ENCODE results near the gene IFI35. TPM values are rescaled to one million over a fixed set of nuclear protein-coding genes. Genes with fewer than 3 reads are reported as not detected.
"Not testable (repeated sequence)": the region's sequence is repeated elsewhere in the genome, so short reads cannot be mapped to it uniquely, and the experiment has no call there.

The IFI35 gene
- total RNA-seq, 2 experiments from 2014 or later: 107 to 110 TPM

- DNase-seq (no peak), ATAC-seq (no peak)
- Mint-ChIP-seq H3K4me3 (peak overlapping the region; percentile 96), H3K9me3 (ENCODE audit: insufficient read depth) (no peaks in the 10 kb centered on the region), H3K27ac (peak overlapping the region; percentile 99), H3K27me3 (ENCODE audit: low read depth) (no peaks in the 10 kb centered on the region), H3K36me3 (ENCODE audit: low read depth) (peaks cover 61% of the 10 kb centered on the region), H3K4me1 (ENCODE audit: low read depth) (peaks cover 32% of the 10 kb centered on the region)
- POLR2A ChIA-PET: interaction anchor here (0.6 to 3.5 kb wide), 21 partner anchors 10 to 485 kb away, joined by 4 to 65 read pairs (median 12); partner anchors contain the start of genes AARSD1, BECN1, BRCA1 and DHX8
- CTCF ChIA-PET: interaction anchor here (0.9 to 3.3 kb wide), 7 partner anchors 8 to 485 kb away, joined by 3 to 37 read pairs (median 10); partner anchors contain the start of genes AOC2, BECN1, DHX8 and IFI35
These were observed 7.5 kb upstream of the IFI35 start for GRCh38 chr17:42999003-42999525.

- CTCF ChIA-PET; DNase-seq; H3K4me3 Mint-ChIP-seq; POLR2A ChIA-PET; H3K9me3 Mint-ChIP-seq (ENCODE audit: insufficient read depth); H3K27me3 Mint-ChIP-seq (ENCODE audit: low read depth); ATAC-seq: not testable (repeated sequence)
- peaks cover 57% of the 10 kb centered on the region for H3K36me3 Mint-ChIP-seq (ENCODE audit: low read depth)
- peaks cover 32% of the 10 kb centered on the region for H3K4me1 Mint-ChIP-seq (ENCODE audit: low read depth)
- peak overlapping the region; percentile 25 for H3K27ac Mint-ChIP-seq
These were observed 5.7 kb upstream of the IFI35 start for GRCh38 chr17:43000894-43001293.

- H3K27me3 Mint-ChIP-seq (ENCODE audit: low read depth): no peaks in the 10 kb centered on the region
- H3K4me1 Mint-ChIP-seq (ENCODE audit: low read depth): peaks cover 28% of the 10 kb centered on the region
- ATAC-seq: no peak
- ChIA-PET CTCF (no interaction called here), POLR2A (no interaction called here)
- H3K36me3 Mint-ChIP-seq (ENCODE audit: low read depth): peaks cover 64% of the 10 kb centered on the region
- H3K9me3 Mint-ChIP-seq (ENCODE audit: insufficient read depth): no peaks in the 10 kb centered on the region
- no peak for DNase-seq
- H3K4me3 Mint-ChIP-seq: no peak overlapping the region
- H3K27ac Mint-ChIP-seq: peak overlapping the region; percentile 61
These were observed 2.9 kb upstream of the IFI35 start for GRCh38 chr17:43003542-43004172.

GRCh38 chr17:43010667-43011308 is 4.2 kb downstream of the IFI35 start:
- Mint-ChIP-seq H3K4me3 (no peak overlapping the region), H3K9me3 (ENCODE audit: insufficient read depth) (no peaks in the 10 kb centered on the region), H3K27me3 (ENCODE audit: low read depth) (no peaks in the 10 kb centered on the region), H3K4me1 (ENCODE audit: low read depth) (peaks cover 27% of the 10 kb centered on the region), H3K36me3 (ENCODE audit: low read depth) (peaks cover 52% of the 10 kb centered on the region), H3K27ac (peak overlapping the region; percentile 47)
- ATAC-seq (no peak), DNase-seq (no peak)
- POLR2A ChIA-PET: interaction anchor here (0.9 to 5.7 kb wide), 2 partner anchors 13 to 14 kb away, joined by 4 to 65 read pairs; partner anchors contain the start of gene RPL27
- CTCF ChIA-PET: interaction anchor here (1.4 kb wide), 1 partner anchor 15 kb away, joined by 3 read pairs; no protein-coding TSS in a partner anchor

GRCh38 chr17:43011728-43012472 is 5.3 kb downstream of the IFI35 start:
- CTCF ChIA-PET: no interaction called here
- ATAC-seq (no peak), DNase-seq (no peak)
- Mint-ChIP-seq H3K9me3 (ENCODE audit: insufficient read depth) (no peaks in the 10 kb centered on the region), H3K27ac (peak overlapping the region; percentile 22), H3K4me1 (ENCODE audit: low read depth) (peaks cover 23% of the 10 kb centered on the region), H3K36me3 (ENCODE audit: low read depth) (peaks cover 46% of the 10 kb centered on the region), H3K4me3 (no peak overlapping the region), H3K27me3 (ENCODE audit: low read depth) (no peaks in the 10 kb centered on the region)
- POLR2A ChIA-PET: interaction anchor here (0.6 to 2.2 kb wide), 5 partner anchors 12 to 900 kb away, joined by 3 to 14 read pairs (median 3); partner anchors contain the start of genes RPL27 and TMEM106A

- Mint-ChIP-seq H3K9me3 (ENCODE audit: insufficient read depth) (no peaks in the 10 kb centered on the region), H3K4me3 (no peak overlapping the region), H3K4me1 (ENCODE audit: low read depth) (peaks cover 27% of the 10 kb centered on the region), H3K36me3 (ENCODE audit: low read depth) (peaks cover 43% of the 10 kb centered on the region), H3K27me3 (ENCODE audit: low read depth) (no peaks in the 10 kb centered on the region), H3K27ac (no peak overlapping the region)
- ChIA-PET POLR2A (interaction anchor here (1.6 to 2.2 kb wide), 2 partner anchors 11 to 15 kb away, joined by 3 to 14 read pairs; partner anchors contain the start of gene RPL27), CTCF (no interaction called here)
- ATAC-seq: no peak
- no peak for DNase-seq
These were observed 6.7 kb downstream of the IFI35 start for GRCh38 chr17:43013296-43013695.

- Mint-ChIP-seq H3K27me3 (ENCODE audit: low read depth) (no peaks in the 10 kb centered on the region), H3K36me3 (ENCODE audit: low read depth) (peaks cover 41% of the 10 kb centered on the region), H3K4me1 (ENCODE audit: low read depth) (peaks cover 28% of the 10 kb centered on the region), H3K27ac (no peak overlapping the region), H3K9me3 (ENCODE audit: insufficient read depth) (no peaks in the 10 kb centered on the region), H3K4me3 (no peak overlapping the region)
- DNase-seq (no peak), ATAC-seq (no peak)
- ChIA-PET CTCF (no interaction called here), POLR2A (interaction anchor here (1.6 to 2.2 kb wide), 3 partner anchors 8 to 16 kb away, joined by 4 to 14 read pairs (median 11); partner anchors contain the start of gene RPL27)
These were observed 7.5 kb downstream of the IFI35 start for GRCh38 chr17:43014020-43014648.

- no peak for DNase-seq
- H3K36me3 Mint-ChIP-seq (ENCODE audit: low read depth): peaks cover 41% of the 10 kb centered on the region
- H3K4me3 Mint-ChIP-seq: no peak overlapping the region
- ChIA-PET CTCF (no interaction called here), POLR2A (interaction anchor here (1.6 to 1.8 kb wide), 2 partner anchors 9 to 17 kb away, joined by 4 to 11 read pairs; partner anchors contain the start of gene RPL27)
- H3K27me3 Mint-ChIP-seq (ENCODE audit: low read depth): no peaks in the 10 kb centered on the region
- peak overlapping the region; percentile 40 for H3K27ac Mint-ChIP-seq
- H3K9me3 Mint-ChIP-seq (ENCODE audit: insufficient read depth): no peaks in the 10 kb centered on the region
- peaks cover 34% of the 10 kb centered on the region for H3K4me1 Mint-ChIP-seq (ENCODE audit: low read depth)
- no peak for ATAC-seq
These were observed 8.3 kb downstream of the IFI35 start for GRCh38 chr17:43014649-43015542.

- CTCF ChIA-PET: no interaction called here
- POLR2A ChIA-PET: interaction anchor here (1.6 to 1.8 kb wide), 2 partner anchors 9 to 17 kb away, joined by 4 to 11 read pairs; partner anchors contain the start of gene RPL27
- no peak for ATAC-seq
These were observed 9.0 kb downstream of the IFI35 start for GRCh38 chr17:43015579-43015978.

GRCh38 chr17:43016216-43016615 is 9.6 kb downstream of the IFI35 start:
- peaks cover 31% of the 10 kb centered on the region for H3K36me3 Mint-ChIP-seq (ENCODE audit: low read depth)
- H3K4me1 Mint-ChIP-seq (ENCODE audit: low read depth): peaks cover 33% of the 10 kb centered on the region
- ChIA-PET CTCF (no interaction called here), POLR2A (no interaction called here)
- H3K9me3 Mint-ChIP-seq (ENCODE audit: insufficient read depth): no peaks in the 10 kb centered on the region
- peak overlapping the region; percentile 40 for H3K27ac Mint-ChIP-seq
- ATAC-seq (no peak), DNase-seq (no peak)
- H3K27me3 Mint-ChIP-seq (ENCODE audit: low read depth): no peaks in the 10 kb centered on the region
- no peak overlapping the region for H3K4me3 Mint-ChIP-seq

More at GRCh38 chr17:43015579-43015978, 9.0 kb downstream of the IFI35 start:
- Mint-ChIP-seq H3K27ac (peak overlapping the region; percentile 40), H3K4me1 (ENCODE audit: low read depth) (peaks cover 32% of the 10 kb centered on the region), H3K36me3 (ENCODE audit: low read depth) (peaks cover 35% of the 10 kb centered on the region), H3K27me3 (ENCODE audit: low read depth) (no peaks in the 10 kb centered on the region), H3K4me3 (no peak overlapping the region), H3K9me3 (ENCODE audit: insufficient read depth) (no peaks in the 10 kb centered on the region)
- DNase-seq: no peak
